ENCODE results near the gene INPP4B. TPM values are rescaled to one million over a fixed set of nuclear protein-coding genes. Genes with fewer than 3 reads are reported as not detected.
"Not testable (repeated sequence)": the region's sequence is repeated elsewhere in the genome, so short reads cannot be mapped to it uniquely, and the experiment has no call there.

Gene INPP4B
- total RNA-seq, 1 donor from 2014 or later = 84.9 TPM

DNA sequence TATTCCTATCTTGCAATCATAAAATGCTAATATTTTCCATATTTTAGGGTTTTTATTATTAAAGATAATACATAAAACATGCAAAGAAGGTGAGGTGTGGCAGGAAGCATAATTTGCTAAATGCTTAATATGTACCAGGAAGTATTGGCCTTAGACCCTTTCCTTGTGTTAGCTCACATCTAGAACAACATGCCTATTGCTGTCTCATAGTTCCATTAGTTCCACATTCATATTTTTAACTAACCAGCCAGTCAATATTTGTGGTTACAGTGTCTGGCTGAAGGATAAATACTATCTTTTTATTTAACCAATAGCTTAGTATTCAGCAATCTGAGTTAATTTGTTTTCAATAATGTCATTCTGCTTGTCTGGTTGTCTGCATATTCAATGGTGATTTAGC, 432.6 kb downstream of the INPP4B start:
- no peak for DNase-seq (ENCODE audit: low spot score)

GRCh38 chr4:142411993-142412392, 434.1 kb downstream of the INPP4B start:
- no peak for DNase-seq (ENCODE audit: low spot score)

GRCh38 chr4:142408003-142408441, 438.1 kb downstream of the INPP4B start:
- DNase-seq (ENCODE audit: low spot score) = no peak

- DNase-seq (ENCODE audit: low spot score) = no peak
These were observed 438.5 kb downstream of the INPP4B start for GRCh38 chr4:142407596-142407995.

DNA sequence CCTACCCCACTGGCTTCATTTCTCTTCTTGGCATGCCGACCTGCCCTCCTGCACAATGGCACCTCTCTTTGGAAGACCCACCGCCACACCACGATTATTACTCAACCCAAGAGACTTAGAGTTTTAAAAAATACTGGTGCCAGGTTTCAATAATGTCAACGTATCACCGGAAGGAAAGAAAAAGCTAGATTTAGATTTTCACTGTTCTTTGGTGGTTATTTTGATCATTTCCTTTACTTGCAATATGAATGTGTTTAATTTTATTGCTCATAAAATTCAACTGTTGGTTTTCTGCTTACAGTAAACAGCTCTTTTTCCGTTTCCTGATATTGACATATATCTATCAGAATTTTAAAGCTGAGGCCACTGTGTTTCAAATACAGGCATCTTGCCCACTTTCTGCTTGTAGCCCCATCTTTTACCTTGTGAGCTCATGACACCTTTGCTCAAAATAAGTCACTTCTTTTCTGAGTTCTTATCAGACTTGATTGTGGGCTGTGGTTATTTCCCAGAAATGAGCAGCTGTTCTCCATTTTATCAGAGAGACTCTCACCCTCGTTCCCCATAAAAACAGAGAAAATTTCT, 439.1 kb downstream of the INPP4B start:
- no peak for DNase-seq (ENCODE audit: low spot score)

GRCh38 chr4:142406499-142406835, 439.6 kb downstream of the INPP4B start:
- DNase-seq (ENCODE audit: low spot score) = no peak

- DNase-seq (ENCODE audit: low spot score) = no peak
These were observed 440.2 kb downstream of the INPP4B start for GRCh38 chr4:142405695-142406498.

DNA sequence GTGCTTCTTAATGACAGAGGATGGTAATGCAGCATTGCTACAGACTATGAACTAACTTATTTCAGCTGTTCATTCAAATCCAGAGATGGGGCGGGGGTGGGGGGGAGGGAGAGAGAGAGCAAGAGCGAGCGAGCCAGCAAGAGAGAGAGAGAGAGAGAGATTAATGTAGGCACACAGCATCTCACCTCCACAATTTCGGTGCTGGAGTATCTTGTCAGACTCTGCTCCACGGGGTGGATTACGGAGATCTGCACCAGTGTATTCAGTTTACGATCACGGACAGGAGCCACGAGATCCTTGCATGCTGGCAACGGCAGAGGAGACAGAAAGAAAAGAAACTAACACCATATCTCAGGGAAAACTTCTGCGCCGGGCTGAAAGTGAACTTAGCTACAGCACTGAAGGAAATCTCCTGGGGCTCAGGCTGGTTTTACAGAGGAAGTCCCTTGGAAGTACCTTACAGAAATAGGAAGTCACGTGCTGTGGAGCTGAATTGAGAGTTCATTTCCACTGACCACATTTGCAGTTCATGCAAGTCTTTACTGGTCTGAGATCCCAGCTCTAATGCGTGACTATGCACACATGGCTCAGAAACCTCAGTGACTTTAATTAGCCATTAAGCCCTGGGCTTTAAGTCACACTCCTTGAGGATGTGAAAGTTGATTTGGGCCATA, 440.9 kb downstream of the INPP4B start:
- peak; percentile 59 for DNase-seq (ENCODE audit: low spot score)

DNA sequence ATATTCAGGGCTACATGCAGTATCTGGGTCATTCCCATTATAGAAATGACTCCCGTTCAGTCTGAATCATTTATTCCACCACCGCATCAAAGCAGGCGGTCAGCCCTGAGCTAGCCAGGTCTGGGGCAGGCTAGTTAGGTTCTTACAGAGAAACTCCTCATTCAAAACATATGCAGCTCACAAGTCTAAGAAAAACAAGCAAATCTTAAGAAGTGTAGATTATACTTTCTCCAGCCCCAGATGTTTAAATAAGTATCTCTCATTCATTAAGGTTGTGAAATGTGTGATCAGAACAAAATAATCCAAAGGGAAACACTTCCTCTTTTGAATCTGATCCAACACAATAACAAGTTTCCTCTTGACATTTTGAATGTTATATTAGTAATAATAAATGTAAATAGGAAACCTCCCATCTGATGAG, 441.9 kb downstream of the INPP4B start:
- DNase-seq (ENCODE audit: low spot score) = no peak

GRCh38 chr4:142402900-142403299, 443.2 kb downstream of the INPP4B start:
- no peak for DNase-seq (ENCODE audit: low spot score)

DNA sequence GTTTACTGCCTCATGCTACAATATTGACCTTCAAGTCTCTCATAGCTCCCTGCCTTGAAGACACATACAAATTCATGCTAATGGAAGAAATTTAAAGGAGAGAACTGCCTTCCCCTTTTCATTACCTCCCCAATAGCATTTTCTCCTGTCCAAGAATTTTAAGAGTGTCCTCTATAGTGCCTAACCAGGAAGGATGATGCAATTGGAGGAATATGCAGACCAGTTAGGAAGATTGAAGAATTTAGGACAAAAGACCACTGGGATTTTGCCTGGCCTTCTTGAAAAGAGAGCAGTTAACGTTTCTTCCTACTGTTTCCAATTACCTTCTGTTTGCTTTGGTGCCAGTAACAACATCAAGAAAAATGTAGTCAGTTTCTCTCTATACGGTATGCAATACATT, 443.9 kb downstream of the INPP4B start:
- no peak for DNase-seq (ENCODE audit: low spot score)

GRCh38 chr4:142397364-142397991, 448.6 kb downstream of the INPP4B start:
- DNase-seq (ENCODE audit: low spot score) = not testable (repeated sequence)

- DNase-seq (ENCODE audit: low spot score) = no peak
These were observed 449.8 kb downstream of the INPP4B start for GRCh38 chr4:142396279-142396678.

GRCh38 chr4:142393127-142393526, 453.0 kb downstream of the INPP4B start:
- no peak for DNase-seq (ENCODE audit: low spot score)

GRCh38 chr4:142386856-142387255, 459.2 kb downstream of the INPP4B start:
- DNase-seq (ENCODE audit: low spot score) = no peak

DNA sequence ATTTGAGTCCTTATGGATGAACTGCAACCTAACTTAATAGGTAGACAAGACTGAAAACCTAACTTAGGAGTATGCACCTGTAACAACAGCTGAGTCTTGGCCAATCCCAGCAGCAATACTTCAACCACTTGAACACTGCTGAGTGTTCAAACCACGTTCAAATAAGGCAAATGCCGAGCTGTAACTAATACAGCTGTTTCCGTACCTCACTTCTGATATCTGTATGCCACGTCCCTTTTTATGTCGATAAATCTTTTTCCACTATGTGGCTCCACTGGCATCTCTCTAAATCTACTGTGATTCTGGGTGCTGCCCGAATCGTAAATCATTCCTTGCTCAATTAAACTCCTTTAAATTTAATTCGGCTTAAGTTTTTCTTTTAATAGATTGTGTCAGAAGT, 459.7 kb downstream of the INPP4B start:
- no peak for DNase-seq (ENCODE audit: low spot score)

GRCh38 chr4:142383800-142384470, 462.2 kb downstream of the INPP4B start:
- no peak for DNase-seq (ENCODE audit: low spot score)

- no peak for DNase-seq (ENCODE audit: low spot score)
These were observed 462.7 kb downstream of the INPP4B start for GRCh38 chr4:142383354-142383753.

DNA sequence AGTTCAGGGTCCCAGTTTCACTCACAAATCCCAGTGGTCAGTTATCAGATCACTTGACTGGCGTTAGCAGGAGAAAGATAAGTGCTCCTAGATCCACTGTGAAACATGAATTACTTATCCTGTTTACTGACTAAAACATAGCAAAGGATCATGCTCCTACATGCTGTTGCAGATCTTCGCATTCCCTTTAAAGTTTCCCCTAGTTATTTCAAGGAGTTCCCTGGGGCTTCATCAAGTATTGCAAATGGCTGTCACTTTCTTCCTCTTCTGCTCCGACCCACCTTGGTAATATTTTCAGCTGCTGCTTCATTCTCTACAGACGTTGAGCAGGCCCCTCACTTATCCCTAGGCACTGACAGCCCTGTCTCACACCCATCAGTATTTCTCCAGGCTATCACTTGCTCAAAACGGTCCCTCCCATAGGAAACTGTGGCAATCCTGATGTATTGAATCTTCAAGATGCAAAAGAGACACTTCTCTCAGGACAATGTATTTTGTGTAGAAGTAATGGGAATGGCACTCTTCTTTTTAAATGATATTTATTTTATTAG, 466.0 kb downstream of the INPP4B start:
- DNase-seq (ENCODE audit: low spot score) = no peak

- DNase-seq (ENCODE audit: low spot score) = no peak
These were observed 466.6 kb downstream of the INPP4B start for GRCh38 chr4:142379277-142380051.

- DNase-seq (ENCODE audit: low spot score) = no peak
These were observed 467.9 kb downstream of the INPP4B start for GRCh38 chr4:142378179-142378578.
